ENCODE data around the gene ABCC1.

DNA sequence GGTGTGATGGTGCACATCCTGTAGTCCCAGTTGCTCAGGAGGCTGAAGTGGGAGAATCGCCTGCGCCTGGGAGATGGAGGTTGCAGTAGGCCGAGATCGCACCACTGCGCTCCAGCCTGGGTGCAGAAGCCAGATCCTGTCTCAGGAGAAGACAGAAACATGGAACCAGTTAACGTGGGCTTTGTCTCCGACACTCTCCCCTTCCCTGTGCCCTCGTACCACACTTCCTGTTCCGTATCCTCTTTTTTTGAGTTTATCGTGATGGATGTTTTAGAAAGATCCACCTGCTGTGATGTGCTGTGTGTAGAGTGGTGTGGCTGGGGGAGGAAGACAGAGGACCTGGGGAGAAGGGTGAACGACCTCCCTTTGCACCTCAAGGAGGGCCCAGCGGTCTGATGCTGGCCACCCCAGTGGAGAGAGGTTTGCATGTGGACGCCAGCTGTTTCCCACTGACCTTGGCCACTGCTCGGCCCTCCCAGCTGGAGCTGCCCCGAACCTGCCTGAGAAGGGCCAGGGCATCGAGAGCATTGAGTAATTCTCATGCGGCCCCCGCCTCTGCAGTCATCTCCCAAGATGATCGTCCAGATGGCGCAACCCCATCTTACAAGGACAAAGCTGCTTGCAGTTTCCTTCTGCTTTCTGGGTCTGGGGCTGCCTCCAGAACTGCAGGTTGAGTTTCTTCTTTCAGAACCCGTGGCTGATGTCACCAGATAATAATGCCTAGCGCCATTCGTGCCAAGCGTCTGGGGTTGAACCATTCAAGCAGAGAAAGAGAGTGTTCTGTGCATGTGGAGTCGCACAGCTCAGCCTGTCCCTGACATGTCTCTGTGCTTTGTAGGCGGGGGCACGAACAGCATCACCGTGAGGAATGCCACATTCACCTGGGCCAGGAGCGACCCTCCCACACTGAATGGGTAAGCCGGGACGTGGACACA lies 126.3 kb downstream of the ABCC1 start:
- TF ChIP-seq, protein P1, sequence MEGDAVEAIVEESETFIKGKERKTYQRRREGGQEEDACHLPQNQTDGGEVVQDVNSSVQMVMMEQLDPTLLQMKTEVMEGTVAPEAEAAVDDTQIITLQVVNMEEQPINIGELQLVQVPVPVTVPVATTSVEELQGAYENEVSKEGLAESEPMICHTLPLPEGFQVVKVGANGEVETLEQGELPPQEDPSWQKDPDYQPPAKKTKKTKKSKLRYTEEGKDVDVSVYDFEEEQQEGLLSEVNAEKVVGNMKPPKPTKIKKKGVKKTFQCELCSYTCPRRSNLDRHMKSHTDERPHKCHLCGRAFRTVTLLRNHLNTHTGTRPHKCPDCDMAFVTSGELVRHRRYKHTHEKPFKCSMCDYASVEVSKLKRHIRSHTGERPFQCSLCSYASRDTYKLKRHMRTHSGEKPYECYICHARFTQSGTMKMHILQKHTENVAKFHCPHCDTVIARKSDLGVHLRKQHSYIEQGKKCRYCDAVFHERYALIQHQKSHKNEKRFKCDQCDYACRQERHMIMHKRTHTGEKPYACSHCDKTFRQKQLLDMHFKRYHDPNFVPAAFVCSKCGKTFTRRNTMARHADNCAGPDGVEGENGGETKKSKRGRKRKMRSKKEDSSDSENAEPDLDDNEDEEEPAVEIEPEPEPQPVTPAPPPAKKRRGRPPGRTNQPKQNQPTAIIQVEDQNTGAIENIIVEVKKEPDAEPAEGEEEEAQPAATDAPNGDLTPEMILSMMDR (tag by site-specific recombination; IDR thresholded peaks at IDR 0.05), result no peak
- no peak for TF ChIP-seq ZNF549 (tag by site-specific recombination; IDR thresholded peaks at IDR 0.05)
